Suprapubic skin (tissue), 4 donors: ENCODE measurements around the gene NEGR1.

Experiments used
- EP300 ChIP-seq: sonication (generic); formaldehyde crosslinking; IDR thresholded peaks from one replicate; pipeline ENCODE4 v1.6.1; 2017; ENCODE audit warnings: antibody characterized with exemption
- POLR2A ChIP-seq, 2 donors: fragments of 450-650 bp; IDR thresholded peaks; one replicate each; pipeline ENCODE4 v1.6.1; 2017; ENCODE audit warnings: antibody characterized with exemption in 2 of 2, mild to moderate bottlenecking in 2 of 2, moderate library complexity in 2 of 2
- POLR2AphosphoS5 ChIP-seq, 3 donors: sonication (generic); formaldehyde crosslinking; IDR thresholded peaks; one replicate each; pipeline ENCODE4 v1.6.1; 2017; ENCODE audit warnings: antibody characterized with exemption in 3 of 3
- TF ChIP-seq, protein P1 (sequence below), 2 donors: fragments of 200-600 bp in 1 of 2; fragments of 450-650 bp in 1 of 2; sonication (generic) in 1 of 2; IDR thresholded peaks; one replicate each; pipeline ENCODE4 v1.5.1; 2016 to 2019; ENCODE audit warnings: antibody characterized with exemption in 2 of 2, mild to moderate bottlenecking in 1 of 2, moderate library complexity in 1 of 2

DNA sequence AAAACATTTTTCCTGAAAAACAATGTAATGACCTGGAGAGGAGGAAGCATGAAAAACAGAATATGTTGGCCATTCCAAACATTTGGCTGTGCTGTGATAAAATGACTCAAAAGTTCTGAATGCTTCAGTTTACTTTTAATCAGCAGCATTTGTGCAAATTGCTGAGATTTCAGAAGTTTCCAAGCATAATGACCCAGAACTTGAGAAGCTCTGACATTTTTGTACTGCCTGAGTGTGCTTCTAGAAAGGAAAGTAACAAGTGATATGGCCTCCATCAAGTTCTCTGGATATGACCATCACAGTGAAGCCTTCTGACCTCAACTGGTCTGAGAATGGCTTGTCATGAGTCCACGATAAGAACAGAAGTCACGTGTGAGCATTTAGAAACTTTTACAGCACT is 918.1 kb downstream of the NEGR1 start:
- TF ChIP-seq, protein P1, sequence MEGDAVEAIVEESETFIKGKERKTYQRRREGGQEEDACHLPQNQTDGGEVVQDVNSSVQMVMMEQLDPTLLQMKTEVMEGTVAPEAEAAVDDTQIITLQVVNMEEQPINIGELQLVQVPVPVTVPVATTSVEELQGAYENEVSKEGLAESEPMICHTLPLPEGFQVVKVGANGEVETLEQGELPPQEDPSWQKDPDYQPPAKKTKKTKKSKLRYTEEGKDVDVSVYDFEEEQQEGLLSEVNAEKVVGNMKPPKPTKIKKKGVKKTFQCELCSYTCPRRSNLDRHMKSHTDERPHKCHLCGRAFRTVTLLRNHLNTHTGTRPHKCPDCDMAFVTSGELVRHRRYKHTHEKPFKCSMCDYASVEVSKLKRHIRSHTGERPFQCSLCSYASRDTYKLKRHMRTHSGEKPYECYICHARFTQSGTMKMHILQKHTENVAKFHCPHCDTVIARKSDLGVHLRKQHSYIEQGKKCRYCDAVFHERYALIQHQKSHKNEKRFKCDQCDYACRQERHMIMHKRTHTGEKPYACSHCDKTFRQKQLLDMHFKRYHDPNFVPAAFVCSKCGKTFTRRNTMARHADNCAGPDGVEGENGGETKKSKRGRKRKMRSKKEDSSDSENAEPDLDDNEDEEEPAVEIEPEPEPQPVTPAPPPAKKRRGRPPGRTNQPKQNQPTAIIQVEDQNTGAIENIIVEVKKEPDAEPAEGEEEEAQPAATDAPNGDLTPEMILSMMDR (IDR thresholded peaks at IDR 0.05): no peak
- TF ChIP-seq POLR2AphosphoS5 (IDR thresholded peaks at IDR 0.05): no peak
- no peak for TF ChIP-seq EP300
- no peak for TF ChIP-seq POLR2A (IDR thresholded peaks at IDR 0.05)
